GM21723 (cell line): ENCODE measurements around the gene MINK1.

Experiments
- ATAC-seq: cut with Tn5 transposase; IDR thresholded peaks from one replicate; pipeline ENCODE4 v1.9.1; 2021; ENCODE audit warnings: mild to moderate bottlenecking, moderate library complexity; ENCODE audit not compliant: unreplicated experiment

MINK1 gene

DNA sequence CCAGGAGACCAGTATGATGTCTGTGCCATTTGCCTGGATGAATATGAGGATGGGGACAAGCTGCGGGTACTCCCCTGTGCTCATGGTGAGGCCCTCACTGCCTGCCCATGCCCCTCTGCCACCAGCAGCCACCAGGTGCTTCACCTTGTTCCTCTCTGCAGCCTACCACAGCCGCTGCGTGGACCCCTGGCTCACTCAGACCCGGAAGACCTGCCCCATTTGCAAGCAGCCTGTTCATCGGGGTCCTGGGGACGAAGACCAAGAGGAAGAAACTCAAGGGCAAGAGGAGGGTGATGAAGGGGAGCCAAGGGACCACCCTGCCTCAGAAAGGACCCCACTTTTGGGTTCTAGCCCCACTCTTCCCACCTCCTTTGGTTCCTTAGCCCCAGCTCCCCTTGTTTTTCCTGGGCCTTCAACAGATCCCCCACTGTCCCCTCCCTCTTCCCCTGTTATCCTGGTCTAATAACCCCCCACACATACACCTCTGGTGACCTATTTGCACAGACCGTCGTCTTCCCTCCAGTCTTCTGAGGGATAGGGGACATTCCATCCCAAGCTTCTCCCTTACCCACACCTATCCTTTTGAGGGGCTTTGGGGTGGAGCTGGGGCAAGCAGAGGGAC is 111.5 kb downstream of the MINK1 start:
- ATAC-seq = no peak

- ATAC-seq = peak; percentile 28
Measured at GRCh38 chr17:4945176-4945943, 112.2 kb downstream of the MINK1 start.

DNA sequence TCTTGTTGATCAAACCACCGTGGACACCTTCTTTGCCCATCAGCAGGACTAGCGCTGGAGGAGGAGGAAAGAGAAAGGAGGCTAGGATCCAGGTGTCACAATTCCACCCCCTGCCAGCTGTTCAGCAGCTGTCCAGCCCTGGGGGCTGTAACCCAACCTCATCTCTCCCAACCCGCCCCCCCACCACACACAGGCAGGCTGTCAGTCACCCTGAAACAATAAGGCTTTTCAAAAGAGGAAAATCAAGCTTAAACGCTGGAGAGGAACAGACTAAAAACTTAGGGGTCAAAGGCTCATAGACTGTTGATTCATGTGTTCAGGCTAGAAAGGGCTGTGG is 112.8 kb downstream of the MINK1 start:
- no peak for ATAC-seq

- ATAC-seq = no peak
Measured at GRCh38 chr17:4946312-4946976, 113.3 kb downstream of the MINK1 start.

- no peak for ATAC-seq
Measured at GRCh38 chr17:4947010-4947410, 113.9 kb downstream of the MINK1 start.
